ENCODE measurements around the gene CLASP2.
"Not testable (repeated sequence)": the region's sequence is repeated elsewhere in the genome, so short reads cannot be mapped to it uniquely, and the experiment has no call there.

CLASP2 gene

GRCh38 chr3:33488246-33488645, 229.8 kb downstream of the CLASP2 start:
- no peak for TF ChIP-seq CTCF (IDR thresholded peaks at IDR 0.05; ENCODE audit: control extremely low read depth, extremely low read depth, low read depth, missing control alignments)
- CTCF ChIA-PET: no interaction called here
- no peak for DNase-seq (ENCODE audit: extremely low spot score)
- POLR2A ChIA-PET: no interaction called here

GRCh38 chr3:33482111-33482521, 235.9 kb downstream of the CLASP2 start:
- ChIA-PET POLR2A (no interaction called here), CTCF (no interaction called here)
- no peak for DNase-seq (ENCODE audit: extremely low spot score)
- no peak for TF ChIP-seq CTCF (IDR thresholded peaks at IDR 0.05; ENCODE audit: control extremely low read depth, extremely low read depth, low read depth, missing control alignments)

DNA sequence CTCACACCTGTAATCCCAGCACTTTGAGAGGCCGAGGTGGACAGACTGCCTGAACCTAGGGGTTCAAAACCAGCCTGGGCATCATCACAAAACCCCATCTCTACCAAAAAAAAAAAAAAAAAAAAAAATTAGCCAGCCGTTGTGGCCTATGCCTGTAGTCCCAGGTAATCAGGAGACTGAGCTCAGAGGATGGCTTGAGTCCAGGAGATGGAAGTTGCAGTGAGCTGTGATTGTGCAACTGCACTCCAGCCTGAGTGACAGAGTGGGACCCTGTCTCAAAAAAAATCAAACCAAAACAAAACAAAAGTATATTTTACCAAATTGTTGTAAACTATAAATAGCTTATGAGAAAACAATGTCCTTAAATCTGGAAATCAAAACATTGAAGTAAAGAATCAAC, 243.2 kb downstream of the CLASP2 start:
- ChIA-PET POLR2A (no interaction called here), CTCF (no interaction called here)
- TF ChIP-seq CTCF (IDR thresholded peaks at IDR 0.05; ENCODE audit: control extremely low read depth, extremely low read depth, low read depth, missing control alignments): no peak
- DNase-seq (ENCODE audit: extremely low spot score): no peak

DNA sequence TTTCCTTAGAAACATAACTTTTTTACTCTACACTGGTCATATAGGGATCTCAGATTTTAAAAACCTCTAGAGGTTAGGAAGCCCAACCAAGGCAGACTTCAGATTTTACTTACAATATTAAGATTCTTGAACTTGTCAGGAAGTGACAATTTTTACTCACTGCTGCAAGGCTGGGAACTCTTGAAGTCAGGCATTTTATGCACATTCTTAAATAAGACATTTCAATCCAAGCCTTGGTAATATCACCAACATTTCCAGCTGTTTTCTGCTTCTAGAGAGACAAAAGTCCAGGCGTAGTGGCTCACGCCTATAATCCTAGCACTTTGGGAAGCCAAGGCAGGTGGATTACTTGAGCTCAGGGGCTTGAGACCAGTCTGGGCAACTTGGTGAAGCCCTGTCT, 244.2 kb downstream of the CLASP2 start:
- CTCF ChIA-PET: no interaction called here
- no peak for TF ChIP-seq CTCF (IDR thresholded peaks at IDR 0.05; ENCODE audit: control extremely low read depth, extremely low read depth, low read depth, missing control alignments)
- POLR2A ChIA-PET: no interaction called here
- no peak for DNase-seq (ENCODE audit: extremely low spot score)

DNA sequence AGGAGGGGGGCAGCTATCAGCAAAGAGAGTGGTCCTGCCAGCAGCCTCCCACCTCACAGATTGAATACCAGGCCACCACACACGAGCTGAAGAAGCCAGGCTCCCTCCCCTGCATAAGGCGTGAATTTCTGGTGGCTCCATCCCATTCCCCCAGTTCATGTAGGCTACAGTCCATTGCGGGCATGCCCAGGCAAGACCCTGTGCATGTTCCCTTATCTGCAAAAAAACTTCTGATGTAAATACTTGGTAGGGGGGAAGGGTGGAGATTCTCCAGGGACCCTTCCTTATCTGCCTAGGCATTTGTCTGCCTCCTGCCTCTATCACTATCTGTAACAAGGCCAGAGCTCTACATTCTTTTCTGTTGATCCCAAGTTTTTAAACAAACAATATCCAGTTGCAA, 250.3 kb downstream of the CLASP2 start:
- ChIA-PET CTCF (interaction anchor here (1.3 kb wide), 1 partner anchor 10 kb away, joined by 3 read pairs; no protein-coding TSS in a partner anchor), POLR2A (interaction anchor here (1.8 kb wide), 1 partner anchor 27 kb away, joined by 4 read pairs; the partner anchor contains the start of gene UBP1)
- no peak for TF ChIP-seq CTCF (IDR thresholded peaks at IDR 0.05; ENCODE audit: control extremely low read depth, extremely low read depth, low read depth, missing control alignments)
- no peak for DNase-seq (ENCODE audit: extremely low spot score)

DNA sequence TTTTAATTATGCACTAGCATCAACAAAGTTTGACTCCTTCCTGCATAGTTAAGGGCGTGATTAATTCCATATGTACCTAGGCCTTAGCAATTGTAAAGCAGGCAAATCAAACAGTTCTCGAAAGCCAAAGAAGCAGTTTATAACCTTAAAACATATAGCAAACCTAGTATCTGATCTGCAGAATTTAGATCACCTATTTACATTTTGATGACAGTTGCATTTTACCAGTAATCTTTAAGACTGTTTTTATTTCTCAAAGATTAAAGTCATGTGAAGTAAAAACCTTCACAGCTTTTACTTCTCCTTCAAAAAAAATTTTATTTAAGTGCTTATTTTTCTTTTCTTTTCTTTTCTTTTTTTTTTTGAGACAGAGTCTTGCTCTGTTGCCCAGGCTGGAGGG, 257.0 kb downstream of the CLASP2 start:
- no peak for TF ChIP-seq CTCF (IDR thresholded peaks at IDR 0.05; ENCODE audit: control extremely low read depth, extremely low read depth, low read depth, missing control alignments)
- POLR2A ChIA-PET: no interaction called here
- CTCF ChIA-PET: interaction anchor here (1.0 kb wide), 1 partner anchor 20 kb away, joined by 3 read pairs; no protein-coding TSS in a partner anchor
- no peak for DNase-seq (ENCODE audit: extremely low spot score)

GRCh38 chr3:33459577-33459976, 258.5 kb downstream of the CLASP2 start:
- POLR2A ChIA-PET; DNase-seq (ENCODE audit: extremely low spot score): not testable (repeated sequence)

More at GRCh38 chr3:33459577-33459976, 258.5 kb downstream of the CLASP2 start:
- CTCF ChIA-PET: not testable (repeated sequence)
